H9 (cell line): ENCODE results near the gene AJUBA. TPM values are rescaled to one million over a fixed set of nuclear protein-coding genes. Genes with fewer than 3 reads are reported as not detected.

ENCODE experiments used
- DNase-seq: peaks from one replicate; pipeline ENCODE4 v3.0.0-alpha.2; 2017
- H2AFZ ChIP-seq: one replicate; pipeline ENCODE4 v1.6.1; 2013; ENCODE audit warnings: mild to moderate bottlenecking, low read length, control low read depth, moderate library complexity
- H2AK5ac ChIP-seq: 2 replicates; pipeline ENCODE4 v1.6.1; 2013; ENCODE audit warnings: low read length, control low read depth, mixed read lengths; ENCODE audit not compliant: insufficient read length
- H2BK120ac ChIP-seq: one replicate; pipeline ENCODE4 v1.6.1; 2013; ENCODE audit warnings: low read depth, mild to moderate bottlenecking, low read length, control low read depth, inconsistent platforms; ENCODE audit not compliant: poor library complexity, severe bottlenecking
- H2BK12ac ChIP-seq: 2 replicates; pipeline ENCODE4 v1.6.1; 2013; ENCODE audit warnings: low read length, control low read depth, mixed read lengths, low read depth; ENCODE audit not compliant: insufficient read length
- H2BK15ac ChIP-seq: 2 replicates; pipeline ENCODE4 v1.6.1; 2013; ENCODE audit warnings: low read depth, low read length, control low read depth
- H2BK20ac ChIP-seq: one replicate; pipeline ENCODE4 v1.6.1; 2013; ENCODE audit warnings: low read depth, mild to moderate bottlenecking, low read length, control low read depth, inconsistent platforms; ENCODE audit not compliant: poor library complexity, severe bottlenecking
- H2BK5ac ChIP-seq: 2 replicates; pipeline ENCODE4 v1.6.1; 2013; ENCODE audit warnings: low read length, control low read depth, mixed read lengths; ENCODE audit not compliant: insufficient read length
- H3K14ac ChIP-seq: 2 replicates; pipeline ENCODE4 v1.6.1; 2013; ENCODE audit warnings: low read length, control low read depth; ENCODE audit not compliant: insufficient read depth
- H3K18ac ChIP-seq: 2 replicates; pipeline ENCODE4 v1.6.1; 2013; ENCODE audit warnings: low read depth, mild to moderate bottlenecking, mixed read lengths, low read length, control low read depth; ENCODE audit not compliant: insufficient read length
- H3K23ac ChIP-seq: 2 replicates; pipeline ENCODE4 v1.6.1; 2013; ENCODE audit warnings: low read length, control low read depth, mixed read lengths, low read depth; ENCODE audit not compliant: insufficient read length
- H3K23me2 ChIP-seq: 2 replicates; pipeline ENCODE4 v1.6.1; 2013; ENCODE audit warnings: low read depth, mild to moderate bottlenecking, mixed read lengths, low read length, control low read depth; ENCODE audit not compliant: insufficient read length, poor library complexity, severe bottlenecking
- H3K27ac ChIP-seq: 2 replicates; pipeline ENCODE4 v1.5.1; 2013; ENCODE audit warnings: low read length, control low read depth, mixed read lengths, low read depth; ENCODE audit not compliant: insufficient read length
- H3K27me3 ChIP-seq: 2 replicates; pipeline ENCODE4 v1.6.1; 2013; ENCODE audit warnings: low read length, control low read depth, inconsistent platforms; ENCODE audit not compliant: insufficient read depth
- H3K4ac ChIP-seq: 2 replicates; pipeline ENCODE4 v1.6.1; 2013; ENCODE audit warnings: low read depth, mild to moderate bottlenecking, control low read depth, inconsistent platforms, low read length, moderate library complexity
- H3K4me1 ChIP-seq: 2 replicates; pipeline ENCODE4 v1.6.1; 2013; ENCODE audit warnings: low read length, control low read depth, inconsistent platforms; ENCODE audit not compliant: insufficient read depth
- H3K4me2 ChIP-seq: 2 replicates; pipeline ENCODE4 v1.6.1; 2013; ENCODE audit warnings: low read length, control low read depth, mixed read lengths; ENCODE audit not compliant: insufficient read length, insufficient read depth
- H3K56ac ChIP-seq: 2 replicates; pipeline ENCODE4 v1.6.1; 2013; ENCODE audit warnings: low read depth, mild to moderate bottlenecking, mixed read lengths, low read length, control low read depth; ENCODE audit not compliant: insufficient read length
- H3K79me1 ChIP-seq: 2 replicates; pipeline ENCODE4 v1.6.1; 2013; ENCODE audit warnings: low read depth, mild to moderate bottlenecking, moderate library complexity, low read length, control low read depth, inconsistent platforms; ENCODE audit not compliant: insufficient read depth, poor library complexity, severe bottlenecking
- H3K79me2 ChIP-seq: 2 replicates; pipeline ENCODE4 v1.6.1; 2013; ENCODE audit warnings: low read length, control low read depth, inconsistent platforms; ENCODE audit not compliant: insufficient read depth
- H3K9ac ChIP-seq: 2 replicates; pipeline ENCODE4 v1.6.1; 2013; ENCODE audit warnings: low read length, control low read depth, mixed read lengths; ENCODE audit not compliant: insufficient read length; ENCODE audit errors: extremely low read depth
- H3K9me3 ChIP-seq: one replicate; pipeline ENCODE4 v1.6.1; 2013; ENCODE audit warnings: low read depth, low read length, inconsistent platforms; ENCODE audit not compliant: control insufficient read depth
- H3T11ph ChIP-seq: one replicate; pipeline ENCODE4 v1.6.1; 2013; ENCODE audit warnings: mild to moderate bottlenecking, low read length, control low read depth, inconsistent platforms
- H4K20me1 ChIP-seq: one replicate; pipeline ENCODE4 v1.6.1; 2013; ENCODE audit not compliant: control insufficient read depth, insufficient read length, insufficient read depth
- H4K5ac ChIP-seq: 2 replicates; pipeline ENCODE4 v1.6.1; 2013; ENCODE audit warnings: low read depth, mild to moderate bottlenecking, mixed read lengths, low read length, control low read depth; ENCODE audit not compliant: insufficient read length
- H4K8ac ChIP-seq: replicated peaks from 2 replicates; pipeline ENCODE4 v1.6.1; 2013; ENCODE audit warnings: low read length, control low read depth, mixed read lengths, low read depth; ENCODE audit not compliant: insufficient read length
- H4K91ac ChIP-seq: 2 replicates; pipeline ENCODE4 v1.6.1; 2013; ENCODE audit warnings: low read depth, mild to moderate bottlenecking, moderate library complexity, mixed read lengths, low read length, control low read depth; ENCODE audit not compliant: insufficient read length
- H3K27ac Mint-ChIP-seq, 3 experiments: 2 replicates in 2 of 3; 3 replicates in 1 of 3; pipeline ENCODE4 v1.8.0; 2020 to 2021; ENCODE audit warnings: mixed read lengths in 3 of 3, mild to moderate bottlenecking in 1 of 3, moderate library complexity in 1 of 3
- H3K27me3 Mint-ChIP-seq: 2 replicates; pipeline ENCODE4 v1.8.0; 2021; ENCODE audit warnings: low read depth, mild to moderate bottlenecking, moderate library complexity, mixed read lengths
- H3K36me3 Mint-ChIP-seq, 3 experiments: 2 replicates in 2 of 3; 3 replicates in 1 of 3; pipeline ENCODE4 v1.8.0; 2020 to 2021; ENCODE audit warnings: low read depth in 3 of 3, mixed read lengths in 3 of 3; ENCODE audit not compliant: insufficient read depth in 1 of 3
- H3K4me1 Mint-ChIP-seq, 2 experiments: 2 replicates each; pipeline ENCODE4 v1.8.0; 2020; ENCODE audit warnings: mixed read lengths in 2 of 2
- H3K4me3 Mint-ChIP-seq, 2 experiments: 2 replicates in 1 of 2; 3 replicates in 1 of 2; pipeline ENCODE4 v1.8.0; 2020 to 2021; ENCODE audit warnings: mild to moderate bottlenecking in 2 of 2, mixed read lengths in 2 of 2, moderate library complexity in 1 of 2
- H3K9me3 Mint-ChIP-seq, 2 experiments: 2 replicates in 1 of 2; 3 replicates in 1 of 2; pipeline ENCODE4 v1.8.0; 2020; ENCODE audit warnings: mild to moderate bottlenecking in 2 of 2, mixed read lengths in 2 of 2, moderate library complexity in 1 of 2
- CTCF ChIP-seq: fragments of 200-600 bp; sonication (generic); conservative IDR thresholded peaks from 3 replicates; pipeline ENCODE4 v1.8.0; 2021; ENCODE audit warnings: antibody characterized with exemption, mild to moderate bottlenecking
- WGBS: extraction: QIAGEN DNeasy Blood & Tissue Kit; methylation state at CpG from one replicate; pipeline ENCODE4 v1.1.7; 2013; ENCODE audit warnings: missing lambda C conversion rate, low lambda C conversion rate, mixed read lengths; ENCODE audit not compliant: insufficient read length; ENCODE audit errors: extremely low coverage; 5-methylcytosine and 5-hydroxymethylcytosine counted together
- total RNA-seq: library from RNA; stranded (reverse); gene quantifications from 2 replicates; pipeline ENCODE4 v1.2.1, GENCODE V29; 2021

Gene AJUBA
- total RNA-seq, 1 experiment from 2014 or later: 44.9 TPM

- no peak overlapping the region for H3K56ac ChIP-seq
- no peaks in the 10 kb centered on the region for H3K9me3 ChIP-seq
- H3K18ac ChIP-seq: no peak overlapping the region
- no peak overlapping the region for H3K9ac ChIP-seq
- H3K23me2 ChIP-seq: no peaks in the 10 kb centered on the region
- H2AFZ ChIP-seq: no peak overlapping the region
- H3K23ac ChIP-seq: no peak overlapping the region
- no peaks in the 10 kb centered on the region for H3K27me3 ChIP-seq
- H2BK20ac ChIP-seq: no peak overlapping the region
- TF ChIP-seq CTCF: no peak
- whole genome bisulfite sequencing: no CpG with 5 or more reads among the region's 9 CpGs
- peaks cover 30 to 84% (median 80%) of the 10 kb centered on the region in 3 experiments; a peak in 6 of 7 replicates for H3K36me3 Mint-ChIP-seq
- no peak overlapping the region for H3K4ac ChIP-seq
- H4K20me1 ChIP-seq: no peaks in the 10 kb centered on the region
- H3K4me3 Mint-ChIP-seq: no peak overlapping the region
- no peak overlapping the region for H2BK120ac ChIP-seq
- no peak overlapping the region for H3T11ph ChIP-seq
- H3K27ac Mint-ChIP-seq: peak overlapping the region in 1 of 3 experiments; percentile 79; a peak in 2 of 7 replicates
- no peak overlapping the region for H3K27ac ChIP-seq
- no peak overlapping the region for H4K91ac ChIP-seq
- H2BK12ac ChIP-seq: no peak overlapping the region
- H3K4me1 ChIP-seq: peaks cover 20% of the 10 kb centered on the region
- peaks cover 39 to 50% of the 10 kb centered on the region in 2 experiments for H3K4me1 Mint-ChIP-seq
- no peaks in the 10 kb centered on the region for H3K79me1 ChIP-seq
- no peak overlapping the region for H2AK5ac ChIP-seq
- H3K27me3 Mint-ChIP-seq: no peaks in the 10 kb centered on the region; the same call in none of the 2 replicates
- H2BK15ac ChIP-seq: no peak overlapping the region
- H3K79me2 ChIP-seq: no peaks in the 10 kb centered on the region
- H3K14ac ChIP-seq: no peak overlapping the region
- no peak overlapping the region for H2BK5ac ChIP-seq
- H3K9me3 Mint-ChIP-seq: no peaks in the 10 kb centered on the region
- no peak overlapping the region for H4K5ac ChIP-seq
- no peak overlapping the region for H4K8ac ChIP-seq
- H3K4me2 ChIP-seq: no peak overlapping the region
- no peak for DNase-seq
Measured at GRCh38 chr14:22974530-22975313, 7.6 kb downstream of the AJUBA start.
